Nephron (organoid): ENCODE results near the gene KRTAP8-1.

Experiments
- H3K27ac Mint-ChIP-seq, 3 experiments: 2 replicates each; pipeline ENCODE4 v1.8.0; 2020; ENCODE audit warnings: mixed read lengths in 3 of 3, mild to moderate bottlenecking in 2 of 3, moderate library complexity in 1 of 3
- H3K27me3 Mint-ChIP-seq: 2 replicates; pipeline ENCODE4 v1.8.0; 2021; ENCODE audit warnings: low read depth, mild to moderate bottlenecking, moderate library complexity, mixed read lengths
- H3K36me3 Mint-ChIP-seq: 2 replicates; pipeline ENCODE4 v1.8.0; 2020; ENCODE audit warnings: low read depth, mixed read lengths
- H3K4me1 Mint-ChIP-seq: 2 replicates; pipeline ENCODE4 v1.8.0; 2020; ENCODE audit warnings: mixed read lengths
- H3K4me3 Mint-ChIP-seq, 3 experiments: 2 replicates each; pipeline ENCODE4 v1.8.0; 2020; ENCODE audit warnings: mild to moderate bottlenecking in 3 of 3, mixed read lengths in 3 of 3, moderate library complexity in 2 of 3
- H3K9me3 Mint-ChIP-seq: 2 replicates; pipeline ENCODE4 v1.8.0; 2020; ENCODE audit warnings: mixed read lengths
- CTCF ChIP-seq, 3 experiments: fragments of 200-600 bp; sonication (generic); IDR thresholded peaks; one replicate each; pipeline ENCODE4 v1.5.0; 2021; ENCODE audit warnings: antibody characterized with exemption in 3 of 3; ENCODE audit not compliant: unreplicated experiment in 3 of 3

KRTAP8-1 gene

GRCh38 chr21:30779249-30779648 is 33.8 kb downstream of the KRTAP8-1 start:
- no peak for TF ChIP-seq CTCF (IDR thresholded peaks at IDR 0.05; ENCODE audit: unreplicated experiment in 3 of 3)
- H3K27me3 Mint-ChIP-seq: no peaks in the 10 kb centered on the region
- no peaks in the 10 kb centered on the region for H3K36me3 Mint-ChIP-seq
- no peaks in the 10 kb centered on the region for H3K4me1 Mint-ChIP-seq
- H3K4me3 Mint-ChIP-seq: no peak overlapping the region
- H3K27ac Mint-ChIP-seq: no peak overlapping the region
- no peaks in the 10 kb centered on the region for H3K9me3 Mint-ChIP-seq

GRCh38 chr21:30769724-30770431 is 43.2 kb downstream of the KRTAP8-1 start:
- H3K4me1 Mint-ChIP-seq: no peaks in the 10 kb centered on the region

More at GRCh38 chr21:30769724-30770431, 43.2 kb downstream of the KRTAP8-1 start:
- Mint-ChIP-seq H3K36me3 (no peaks in the 10 kb centered on the region), H3K4me3 (no peak overlapping the region), H3K27me3 (no peaks in the 10 kb centered on the region), H3K27ac (no peak overlapping the region), H3K9me3 (no peaks in the 10 kb centered on the region)
- no peak for TF ChIP-seq CTCF (IDR thresholded peaks at IDR 0.05; ENCODE audit: unreplicated experiment in 3 of 3)
